GM21360 (cell line): ENCODE results near the gene IL1RN.

Experiments
- ATAC-seq: cut with Tn5 transposase; IDR thresholded peaks from one replicate; pipeline ENCODE4 v1.9.1; 2021; ENCODE audit warnings: mild to moderate bottlenecking, moderate library complexity; ENCODE audit not compliant: unreplicated experiment

Gene IL1RN

DNA sequence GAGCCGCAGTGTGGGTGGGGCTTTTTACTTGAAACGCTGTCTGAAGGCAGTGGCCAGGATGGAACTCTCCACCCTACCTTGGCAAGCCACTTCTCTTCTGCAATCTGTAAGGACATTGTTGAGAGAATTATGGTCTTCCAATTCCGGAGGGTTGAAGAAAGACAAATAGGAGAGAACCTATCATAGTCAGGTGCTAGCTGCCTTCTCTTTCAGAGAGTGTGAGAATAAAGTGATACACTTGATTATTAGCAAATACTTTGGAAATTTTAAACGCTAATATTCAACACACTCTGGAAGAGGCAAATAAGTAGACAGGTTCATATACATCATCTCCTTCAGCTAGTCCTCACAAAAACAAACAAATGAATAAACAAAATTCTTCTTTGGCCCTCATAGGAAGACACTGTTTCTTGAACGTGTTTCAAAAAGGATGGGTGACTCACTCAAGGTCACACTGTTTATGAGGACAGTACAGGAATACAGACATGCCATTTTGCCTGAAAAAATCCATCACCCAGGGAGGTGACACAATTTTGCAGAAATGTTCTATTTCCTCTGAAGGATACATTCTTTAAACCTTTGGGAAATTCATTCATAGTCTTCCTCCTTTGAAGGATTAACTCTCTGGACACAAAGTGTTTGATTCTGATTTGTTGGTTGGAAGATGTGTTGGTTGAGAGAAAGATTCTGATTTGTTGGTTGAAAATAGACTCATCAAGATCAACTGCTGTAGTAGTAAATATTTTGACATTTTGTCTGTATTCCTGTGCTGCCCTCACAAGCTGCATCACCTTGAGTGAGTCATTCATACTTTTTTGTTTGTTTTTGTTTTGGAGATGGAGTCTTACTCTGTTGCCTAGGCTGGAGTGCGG is 2.2 kb upstream of the IL1RN start:
- ATAC-seq: no peak

DNA sequence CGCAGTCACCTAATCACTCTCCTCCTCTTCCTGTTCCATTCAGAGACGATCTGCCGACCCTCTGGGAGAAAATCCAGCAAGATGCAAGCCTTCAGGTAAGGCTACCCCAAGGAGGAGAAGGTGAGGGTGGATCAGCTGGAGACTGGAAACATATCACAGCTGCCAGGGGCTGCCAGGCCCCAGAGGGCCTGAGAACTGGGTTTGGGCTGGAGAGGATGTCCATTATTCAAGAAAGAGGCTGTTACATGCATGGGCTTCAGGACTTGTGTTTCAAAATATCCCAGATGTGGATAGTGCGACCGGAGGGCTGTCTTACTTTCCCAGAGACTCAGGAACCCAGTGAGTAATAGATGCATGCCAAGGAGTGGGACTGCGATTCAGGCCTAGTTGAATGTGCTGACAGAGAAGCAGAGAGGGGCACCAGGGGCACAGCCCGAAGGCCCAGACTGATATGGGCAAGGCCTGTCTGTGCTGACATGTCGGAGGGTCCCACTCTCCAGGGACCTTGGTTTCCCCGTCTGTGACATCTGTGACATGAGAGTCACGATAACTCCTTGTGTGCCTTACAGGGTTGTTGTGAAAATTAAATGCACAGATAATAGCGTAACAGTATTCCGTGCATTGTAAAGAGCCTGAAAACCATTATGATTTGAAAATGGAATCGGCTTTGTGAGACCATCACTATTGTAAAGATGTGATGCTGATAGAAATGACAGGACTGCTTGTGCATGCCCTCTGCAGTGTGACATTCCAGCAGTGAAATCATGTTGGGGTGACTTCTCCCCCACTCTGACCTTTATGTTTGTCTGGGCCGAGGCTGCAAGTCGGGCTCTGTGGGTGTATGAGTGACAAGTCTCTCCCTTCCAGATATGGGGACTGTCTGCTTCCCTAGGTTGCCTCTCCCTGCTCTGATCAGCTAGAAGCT is 510 bp downstream of the IL1RN start:
- no peak for ATAC-seq

DNA sequence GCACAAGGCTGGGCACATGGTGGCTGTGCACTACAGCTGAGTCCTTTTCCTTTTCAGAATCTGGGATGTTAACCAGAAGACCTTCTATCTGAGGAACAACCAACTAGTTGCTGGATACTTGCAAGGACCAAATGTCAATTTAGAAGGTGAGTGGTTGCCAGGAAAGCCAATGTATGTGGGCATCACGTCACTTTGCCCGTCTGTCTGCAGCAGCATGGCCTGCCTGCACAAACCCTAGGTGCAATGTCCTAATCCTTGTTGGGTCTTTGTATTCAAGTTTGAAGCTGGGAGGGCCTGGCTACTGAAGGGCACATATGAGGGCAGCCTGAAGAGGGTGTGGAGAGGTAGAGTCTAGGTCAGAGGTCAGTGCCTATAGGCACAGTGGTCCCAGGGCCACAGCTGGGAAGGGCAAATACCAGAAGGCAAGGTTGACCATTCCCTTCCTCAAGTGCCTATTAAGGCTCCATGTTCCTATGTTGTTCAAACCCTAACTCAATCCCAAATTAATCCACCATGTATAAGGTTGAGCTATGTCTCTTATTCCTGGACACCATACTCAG is 2.2 kb downstream of the IL1RN start:
- no peak for ATAC-seq

DNA sequence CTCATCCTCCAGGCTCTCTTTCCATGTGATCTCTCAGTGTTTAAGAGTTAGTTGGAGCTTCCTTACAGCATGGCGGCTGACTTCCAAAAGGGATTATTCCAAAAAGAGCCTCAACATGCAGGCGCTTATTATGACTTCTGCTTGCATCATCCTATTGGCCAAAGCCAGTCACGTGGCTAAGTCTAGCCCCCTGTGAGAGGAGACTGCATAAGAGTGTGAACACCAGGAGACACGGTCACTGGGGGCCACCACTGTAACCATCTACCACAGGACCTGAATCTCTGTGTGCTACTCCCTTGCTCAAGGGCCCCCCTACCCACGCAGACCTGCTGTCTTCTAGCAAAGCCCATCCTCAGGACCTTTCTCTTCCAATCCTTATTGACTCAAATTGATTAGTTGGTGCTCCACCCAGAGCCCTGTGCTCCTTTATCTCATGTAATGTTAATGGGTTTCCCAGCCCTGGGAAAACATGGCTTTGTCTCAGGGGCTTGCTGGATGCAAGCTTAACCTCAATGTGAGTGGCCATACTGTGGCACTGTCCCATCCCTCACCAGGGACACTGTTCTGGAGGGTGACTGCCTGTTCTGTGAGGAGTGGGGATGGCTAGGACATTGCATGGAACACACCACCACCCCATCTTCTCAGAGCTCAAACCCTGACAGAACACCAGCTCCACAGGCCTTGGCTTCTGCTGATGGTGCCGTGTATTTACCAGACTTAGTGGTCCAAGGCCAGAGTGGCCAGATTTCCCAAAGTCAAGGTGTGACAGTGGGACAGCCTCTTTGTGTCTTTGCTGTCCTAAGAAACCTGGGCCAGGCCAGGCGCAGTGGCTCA is 4.2 kb downstream of the IL1RN start:
- no peak for ATAC-seq

GRCh38 chr2:113132414-113133021 is 5.1 kb downstream of the IL1RN start:
- ATAC-seq: no peak

- no peak for ATAC-seq
These were observed 6.6 kb downstream of the IL1RN start for GRCh38 chr2:113133704-113134598.

DNA sequence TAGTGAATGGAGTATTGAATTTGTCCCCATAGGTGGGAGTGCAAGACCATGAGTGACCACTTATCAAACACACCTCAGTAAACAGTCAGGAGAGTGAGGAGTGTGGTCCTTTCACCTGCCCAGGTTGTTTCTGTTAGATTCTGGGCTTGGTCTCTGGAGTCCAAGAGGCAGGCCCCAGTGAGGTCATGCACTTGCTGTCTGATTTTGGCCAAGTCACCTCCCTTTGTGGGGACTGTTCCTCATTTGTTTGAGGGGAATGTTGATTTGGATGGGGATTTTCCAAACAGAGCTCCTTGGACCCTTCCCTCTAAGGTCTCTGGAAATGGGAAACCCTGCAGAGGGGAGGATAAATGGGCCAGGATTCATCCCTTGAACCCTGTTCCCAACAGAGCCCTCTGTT is 7.3 kb downstream of the IL1RN start:
- no peak for ATAC-seq

DNA sequence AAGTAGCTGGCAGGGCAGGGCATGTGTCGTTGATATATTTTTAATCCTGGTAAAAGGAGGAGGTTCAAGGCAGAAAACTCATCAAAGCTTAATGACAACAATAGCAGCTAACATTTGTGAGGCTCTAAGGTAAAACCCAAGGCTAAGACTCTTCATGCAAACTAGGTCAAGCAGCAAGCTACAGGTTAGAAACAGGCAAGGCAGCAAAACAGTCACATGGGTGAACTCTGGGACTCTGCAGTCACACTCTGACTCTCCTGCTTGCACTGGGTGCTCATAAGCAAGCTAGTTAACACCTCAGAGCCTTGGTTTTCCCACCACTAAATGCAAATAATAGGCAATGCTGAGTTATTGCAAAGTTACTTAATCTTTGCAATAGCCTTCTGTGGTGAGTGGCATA is 7.9 kb downstream of the IL1RN start:
- no peak for ATAC-seq

DNA sequence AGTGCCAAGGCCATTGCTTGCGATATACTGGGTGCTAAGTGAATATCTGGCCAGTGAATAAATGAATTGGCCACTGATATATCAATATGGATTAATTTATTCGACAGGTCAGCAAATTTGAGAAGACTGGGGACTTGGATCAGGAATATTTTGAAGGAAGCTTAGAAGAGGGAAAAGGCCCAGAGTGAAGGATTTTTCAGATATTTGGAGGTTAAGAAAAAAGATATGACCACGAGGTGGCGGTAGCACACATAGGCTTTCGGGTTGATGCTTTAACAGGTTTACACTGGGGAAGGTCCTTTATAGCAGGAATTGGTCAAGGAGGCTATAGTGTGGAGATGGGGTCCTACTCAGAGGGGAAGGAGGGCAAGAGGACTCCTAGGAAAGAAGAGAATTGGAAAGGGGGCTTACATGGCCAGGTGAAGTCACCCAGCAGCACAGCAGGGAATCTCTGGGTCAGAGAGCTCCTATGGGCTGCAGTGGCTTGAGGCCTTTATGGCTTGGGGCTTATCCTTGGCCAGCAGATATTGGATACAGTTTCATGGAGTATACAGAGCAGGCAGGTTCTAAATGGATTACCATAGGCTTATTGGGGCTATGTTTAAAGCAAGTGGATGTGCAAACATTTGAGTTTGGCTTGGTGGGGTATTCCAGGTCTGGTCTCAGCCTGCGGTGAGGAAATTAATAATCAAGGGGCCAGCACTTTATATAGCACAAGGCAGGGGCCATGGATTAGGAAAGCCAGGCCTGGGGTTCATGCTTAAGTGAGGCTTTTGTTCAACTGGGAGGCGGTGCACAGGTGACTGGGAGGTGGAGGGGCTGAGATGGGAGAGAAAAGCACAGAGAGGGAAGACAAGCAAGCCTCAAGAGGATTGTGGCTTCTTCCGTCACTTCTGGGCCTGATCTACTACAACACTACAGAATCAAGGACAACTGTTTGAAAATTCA is 9.7 kb downstream of the IL1RN start:
- no peak for ATAC-seq

DNA sequence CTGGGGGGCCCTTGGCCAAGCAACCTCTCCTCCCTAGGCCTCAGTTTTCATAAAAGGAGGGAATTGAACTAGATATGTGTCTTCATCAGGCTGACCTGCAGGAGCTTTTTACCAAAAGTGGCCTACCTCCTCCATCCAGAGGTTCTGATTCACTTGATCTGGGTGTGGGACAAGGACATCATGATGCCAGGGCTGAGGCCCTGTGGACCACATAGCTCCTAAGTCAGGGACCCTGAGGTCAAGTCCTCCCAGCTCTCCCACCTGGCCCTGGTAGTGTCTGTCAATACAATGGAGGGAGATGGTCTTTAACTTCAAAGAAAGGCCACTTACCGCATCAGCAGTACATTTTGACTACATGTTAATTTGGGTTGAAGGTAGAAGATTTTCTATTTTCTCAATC is 10.4 kb downstream of the IL1RN start:
- ATAC-seq: no peak

DNA sequence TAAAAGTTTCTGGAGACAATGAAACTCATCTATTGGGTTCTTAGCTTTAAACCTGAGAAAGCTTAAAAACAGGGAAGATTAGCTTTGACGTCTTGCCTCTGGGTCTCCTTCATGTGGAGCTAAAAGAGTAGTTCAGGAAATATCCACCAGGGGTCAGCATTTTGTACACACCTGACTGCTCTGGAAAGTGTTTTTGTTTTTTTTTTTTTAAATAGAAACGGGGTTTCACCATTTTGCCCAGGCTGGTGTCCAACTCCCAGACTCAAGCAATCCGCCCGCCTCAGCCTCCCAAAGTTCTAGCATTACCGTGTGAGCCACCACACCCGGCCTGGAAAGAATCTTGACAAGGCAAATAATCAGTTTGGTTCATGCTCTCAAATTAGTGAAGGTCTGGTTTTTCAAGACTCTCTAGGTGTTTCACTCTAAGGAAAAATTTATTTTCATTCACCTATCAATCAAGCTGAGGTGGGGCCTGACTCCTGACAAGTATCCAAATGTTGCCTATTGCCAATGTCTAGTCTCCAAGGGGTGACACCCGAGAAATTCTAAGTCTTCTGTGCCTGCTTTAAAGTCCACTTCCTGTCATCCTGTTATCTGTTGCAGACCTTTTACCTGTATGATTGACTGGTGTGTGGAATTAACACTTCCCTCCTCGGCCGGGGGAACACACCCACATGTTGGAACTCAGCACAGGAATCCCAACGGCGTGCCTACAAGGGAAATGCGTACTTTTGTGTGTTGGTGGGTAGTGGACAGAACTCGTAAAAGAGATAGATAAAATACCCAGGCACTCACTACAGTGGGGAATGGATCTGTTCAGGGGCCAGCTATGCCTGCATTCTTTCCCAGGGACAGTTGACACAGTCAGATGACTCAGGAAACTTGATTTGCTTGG is 11.3 kb downstream of the IL1RN start:
- peak; percentile 57 for ATAC-seq

GRCh38 chr2:113141451-113141850 is 14.1 kb downstream of the IL1RN start:
- ATAC-seq: no peak

DNA sequence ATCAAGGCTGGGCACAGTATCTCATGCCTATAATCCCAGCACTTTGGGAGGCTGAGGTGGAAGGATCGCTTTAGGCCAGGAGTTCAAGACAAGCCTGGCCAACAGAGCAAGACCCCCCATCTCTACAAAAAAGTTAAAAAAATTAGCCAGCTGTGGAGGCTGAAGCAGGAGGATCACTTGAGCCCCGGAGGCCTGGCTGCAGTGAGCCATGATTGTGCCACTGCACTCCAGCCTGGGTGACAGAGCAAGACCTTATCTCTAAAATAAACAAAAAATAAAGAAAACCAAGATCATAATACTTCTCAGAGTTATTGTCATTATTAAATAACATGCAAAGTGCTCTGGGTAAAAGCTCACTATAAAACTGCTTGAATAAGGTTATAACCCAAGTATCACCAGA is 14.9 kb downstream of the IL1RN start:
- ATAC-seq: no peak

GRCh38 chr2:113144259-113144658 is 16.9 kb downstream of the IL1RN start:
- no peak for ATAC-seq

DNA sequence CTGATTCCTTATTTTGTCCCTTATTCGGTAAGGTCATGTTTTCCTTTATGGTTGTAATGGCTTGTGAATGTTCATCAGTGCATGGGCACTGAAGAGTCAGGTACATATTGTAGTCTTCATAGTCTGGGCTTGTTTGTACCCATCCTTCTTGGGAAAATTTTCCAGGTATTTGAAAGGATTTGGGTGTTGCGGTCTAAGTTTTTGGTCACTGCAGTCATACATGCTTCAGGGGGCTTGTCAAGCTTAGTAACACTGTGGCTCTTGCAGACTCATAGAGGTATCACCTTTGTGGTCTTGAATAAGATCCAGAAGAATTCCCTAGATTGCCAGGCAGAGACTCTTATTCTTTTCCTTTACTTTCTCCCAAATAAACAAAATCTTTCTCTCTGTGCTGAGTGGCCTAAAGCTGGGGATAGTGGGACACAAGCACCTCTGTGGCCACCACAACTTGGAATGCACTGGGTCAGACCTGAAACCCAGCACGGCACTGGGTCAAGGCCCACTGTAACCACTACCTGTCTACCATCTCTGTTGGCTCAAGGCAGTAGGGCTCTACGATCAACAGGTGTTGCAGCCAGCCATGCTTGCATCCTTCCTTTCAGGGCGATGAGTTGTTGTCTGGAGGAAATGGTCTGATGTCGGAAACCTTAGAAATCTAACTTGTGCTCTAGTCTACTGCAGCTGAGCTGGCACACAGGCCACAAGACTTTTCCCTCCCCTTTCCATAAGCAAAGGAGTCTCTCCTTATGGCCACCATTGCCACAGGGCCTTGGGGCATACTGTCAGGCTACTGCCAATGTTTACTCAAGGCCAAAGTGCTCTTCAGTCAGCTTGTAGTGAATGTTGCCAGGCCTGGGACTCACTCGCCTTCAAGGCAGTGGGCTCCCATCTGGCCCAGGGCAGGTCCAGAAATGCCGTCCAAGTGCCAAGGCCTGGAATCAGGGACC is 21.5 kb downstream of the IL1RN start:
- no peak for ATAC-seq
